Sigmoid colon (tissue), 7 donors: ENCODE data around the gene PAX9. TPM values are rescaled to one million over a fixed set of nuclear protein-coding genes. Genes with fewer than 3 reads are reported as not detected.

Source experiments
- DNase-seq: peaks from one replicate; pipeline ENCODE4 v3.0.0-alpha.2; 2019
- H3K27ac ChIP-seq, 4 donors: fragments of 200-600 bp; sonication (generic); one replicate each; pipeline ENCODE4 v1.5.1; 2016 to 2019; ENCODE audit warnings: mild to moderate bottlenecking in 1 of 4
- H3K27me3 ChIP-seq, 3 donors: fragments of 200-600 bp; sonication (generic); one replicate each; pipeline ENCODE4 v1.5.1; 2019; ENCODE audit warnings: mild to moderate bottlenecking in 1 of 3
- H3K36me3 ChIP-seq, 4 donors: fragments of 200-600 bp; sonication (generic); one replicate each; pipeline ENCODE4 v1.5.1; 2016 to 2019
- H3K4me1 ChIP-seq, 4 donors: fragments of 200-600 bp; sonication (generic); one replicate each; pipeline ENCODE4 v1.5.1; 2017 to 2019
- H3K4me3 ChIP-seq, 4 donors: fragments of 200-600 bp; sonication (generic); one replicate each; pipeline ENCODE4 v1.5.1; 2017 to 2019; ENCODE audit warnings: mild to moderate bottlenecking in 2 of 4, moderate library complexity in 1 of 4
- H3K9me3 ChIP-seq, 4 donors: fragments of 200-600 bp in 3 of 4; sonication (generic) in 3 of 4; one replicate each; pipeline versions ENCODE4 v1.5.1 to v1.6.1; 2013 to 2019
- CTCF ChIP-seq, 4 experiments: fragments of 450-650 bp in 3 of 4; fragments of 200-600 bp in 1 of 4; IDR thresholded peaks; one replicate each; pipeline ENCODE4 v1.5.1; 2016 to 2019; ENCODE audit warnings: antibody characterized with exemption in 4 of 4, mild to moderate bottlenecking in 3 of 4, moderate library complexity in 2 of 4
- EP300 ChIP-seq, 4 donors: sonication (generic); formaldehyde crosslinking; IDR thresholded peaks; one replicate each; pipeline ENCODE4 v1.6.1; 2017; ENCODE audit warnings: antibody characterized with exemption in 4 of 4
- POLR2A ChIP-seq, 2 donors: fragments of 450-650 bp; IDR thresholded peaks; one replicate each; pipeline ENCODE4 v1.6.1; 2016; ENCODE audit warnings: antibody characterized with exemption in 2 of 2, mild to moderate bottlenecking in 2 of 2, moderate library complexity in 2 of 2
- POLR2AphosphoS5 ChIP-seq, 4 donors: sonication (generic); formaldehyde crosslinking; IDR thresholded peaks; one replicate each; pipeline ENCODE4 v1.6.1; 2017; ENCODE audit warnings: antibody characterized with exemption in 4 of 4
- WGBS, 2 donors: extraction: QIAGEN DNeasy Blood & Tissue Kit; methylation state at CpG; one replicate each; pipeline ENCODE4 v1.1.7; 2013; 5-methylcytosine and 5-hydroxymethylcytosine counted together
- intact Hi-C: fragments of 100-400 bp; cut with DNase I; formaldehyde crosslinking; loops from one replicate; pipeline ENCODE4 v1.15.1; 2023
- polyA plus RNA-seq, 3 donors: library from polyadenylated mRNA; stranded (reverse); fragments of 200-250 nt; gene quantifications; one replicate each; pipeline ENCODE4 v1.2.3, GENCODE V29; 2013
- total RNA-seq, 4 donors: library from RNA; depleted of rRNA; stranded (reverse); fragments of >200 nt; gene quantifications; one replicate each; pipeline ENCODE4 v1.1.0, GENCODE V29; 2016
- donor health status: healthy with polysubstance abuse.
- donor health status: Bipolar disorder and iron deficiency.
- donor health status: healthy.

PAX9 gene
- total and polyA plus RNA-seq, 7 donors: under 0.01 to 1.2 (median 0.28) TPM; not detected in 2

GRCh38 chr14:36700651-36701050, 39.0 kb downstream of the PAX9 start:
- no peak for DNase-seq
- H3K27ac ChIP-seq: no peak overlapping the region
- no peaks in the 10 kb centered on the region for H3K9me3 ChIP-seq
- WGBS, 2 donors: 98 to 99% methylated on average over 1 of the region's 1 CpG
- no peaks in the 10 kb centered on the region for H3K36me3 ChIP-seq
- no peaks in the 10 kb centered on the region for H3K4me1 ChIP-seq
- TF ChIP-seq CTCF (IDR thresholded peaks at IDR 0.05) (no peak), POLR2A (IDR thresholded peaks at IDR 0.05) (no peak), EP300 (IDR thresholded peaks at IDR 0.05) (no peak), POLR2AphosphoS5 (IDR thresholded peaks at IDR 0.05) (no peak)
- no peak overlapping the region for H3K4me3 ChIP-seq
- intact Hi-C loops: no loop called here
- H3K27me3 ChIP-seq: no peaks in the 10 kb centered on the region

- WGBS, 2 donors: 62 to 63% methylated on average over 1 of the region's 1 CpG
- Histone ChIP-seq H3K4me1 (no peaks in the 10 kb centered on the region), H3K9me3 (no peaks in the 10 kb centered on the region), H3K4me3 (no peak overlapping the region), H3K27ac (no peak overlapping the region), H3K27me3 (no peaks in the 10 kb centered on the region), H3K36me3 (no peaks in the 10 kb centered on the region)
- intact Hi-C loops: no loop called here
- DNase-seq: no peak
- TF ChIP-seq POLR2AphosphoS5 (IDR thresholded peaks at IDR 0.05) (no peak), EP300 (IDR thresholded peaks at IDR 0.05) (no peak), POLR2A (IDR thresholded peaks at IDR 0.05) (no peak), CTCF (IDR thresholded peaks at IDR 0.05) (no peak)
Measured at GRCh38 chr14:36701132-36701531, 39.5 kb downstream of the PAX9 start.

GRCh38 chr14:36702474-36702873, 40.8 kb downstream of the PAX9 start:
- DNase-seq: no peak
- Histone ChIP-seq H3K4me1 (no peaks in the 10 kb centered on the region), H3K27me3 (no peaks in the 10 kb centered on the region), H3K36me3 (no peaks in the 10 kb centered on the region), H3K9me3 (no peaks in the 10 kb centered on the region), H3K4me3 (no peak overlapping the region), H3K27ac (no peak overlapping the region)
- no peak for TF ChIP-seq CTCF (IDR thresholded peaks at IDR 0.05)
- TF ChIP-seq EP300 (IDR thresholded peaks at IDR 0.05): no peak
- no peak for TF ChIP-seq POLR2A (IDR thresholded peaks at IDR 0.05)
- TF ChIP-seq POLR2AphosphoS5 (IDR thresholded peaks at IDR 0.05): no peak
- 45 to 54% methylated on average over 2 of the region's 2 CpGs for WGBS, 2 donors
- intact Hi-C loops: no loop called here

GRCh38 chr14:36707570-36707969, 45.9 kb downstream of the PAX9 start:
- H3K36me3 ChIP-seq: no peaks in the 10 kb centered on the region
- intact Hi-C loops: no loop called here
- no peaks in the 10 kb centered on the region for H3K9me3 ChIP-seq
- TF ChIP-seq POLR2AphosphoS5 (IDR thresholded peaks at IDR 0.05) (no peak), POLR2A (IDR thresholded peaks at IDR 0.05) (no peak), EP300 (IDR thresholded peaks at IDR 0.05) (no peak), CTCF (IDR thresholded peaks at IDR 0.05) (no peak)
- H3K4me3 ChIP-seq: no peak overlapping the region
- DNase-seq: no peak
- no peak overlapping the region for H3K27ac ChIP-seq
- no peaks in the 10 kb centered on the region for H3K4me1 ChIP-seq
- no peaks in the 10 kb centered on the region for H3K27me3 ChIP-seq

GRCh38 chr14:36713960-36714703, 52.5 kb downstream of the PAX9 start:
- DNase-seq: no peak

More at GRCh38 chr14:36713960-36714703, 52.5 kb downstream of the PAX9 start:
- Histone ChIP-seq H3K27ac (no peak overlapping the region), H3K4me3 (no peak overlapping the region), H3K9me3 (no peaks in the 10 kb centered on the region), H3K36me3 (no peaks in the 10 kb centered on the region), H3K27me3 (no peaks in the 10 kb centered on the region), H3K4me1 (no peaks in the 10 kb centered on the region)
- TF ChIP-seq POLR2AphosphoS5 (IDR thresholded peaks at IDR 0.05) (no peak), POLR2A (IDR thresholded peaks at IDR 0.05) (no peak), EP300 (IDR thresholded peaks at IDR 0.05) (no peak), CTCF (IDR thresholded peaks at IDR 0.05) (no peak)
- WGBS, 2 donors: 29 to 60% methylated on average over 4 of the region's 4 CpGs
- intact Hi-C loops: no loop called here
